ENCODE measurements around the gene PGLYRP3. TPM values are rescaled to one million over a fixed set of nuclear protein-coding genes. Genes with fewer than 3 reads are reported as not detected.

The PGLYRP3 gene
- polyA plus RNA-seq, 3 donors, result not detected

DNA sequence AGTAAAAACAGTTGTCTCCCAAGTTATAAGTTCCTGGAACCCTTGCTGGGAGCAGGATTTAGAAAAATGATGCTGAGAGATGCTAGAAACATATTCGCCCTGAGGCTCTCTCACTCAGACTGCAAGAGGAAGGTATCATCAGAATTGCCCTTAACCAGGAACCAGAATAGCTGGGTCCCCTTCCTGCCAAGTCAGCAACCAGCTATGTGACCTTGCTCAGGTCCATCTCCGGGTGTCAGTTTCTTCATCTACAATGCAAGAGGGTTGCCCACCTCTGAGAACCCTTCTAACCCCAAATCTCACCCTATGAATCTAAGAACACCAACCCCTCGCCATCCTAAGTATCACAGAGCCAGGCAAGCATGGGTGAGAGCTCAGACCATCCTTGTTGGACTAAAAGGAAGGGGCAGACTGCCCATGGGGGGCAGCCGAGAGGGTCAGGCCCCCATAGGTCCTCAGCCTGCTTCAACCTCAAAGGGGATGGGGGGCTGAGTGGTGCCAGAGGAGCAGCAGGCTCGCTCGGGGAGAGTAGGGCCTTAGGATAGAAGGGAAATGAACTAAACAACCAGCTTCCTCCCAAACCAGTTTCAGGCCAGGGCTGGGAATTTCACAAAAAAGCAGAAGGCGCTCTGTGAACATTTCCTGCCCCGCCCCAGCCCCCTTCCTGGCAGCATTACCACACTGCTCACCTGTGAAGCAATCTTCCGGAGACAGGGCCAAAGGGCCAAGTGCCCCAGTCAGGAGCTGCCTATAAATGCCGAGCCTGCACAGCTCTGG, 44.5 kb upstream of the PGLYRP3 start:
- H3K4me1 ChIP-seq (ENCODE audit: control insufficient read depth in 1 of 2, insufficient read depth in 2 of 2, low read length in 2 of 2), result peaks cover 50 to 70% of the 10 kb centered on the region in 2 donors
- TF ChIP-seq, protein P1, sequence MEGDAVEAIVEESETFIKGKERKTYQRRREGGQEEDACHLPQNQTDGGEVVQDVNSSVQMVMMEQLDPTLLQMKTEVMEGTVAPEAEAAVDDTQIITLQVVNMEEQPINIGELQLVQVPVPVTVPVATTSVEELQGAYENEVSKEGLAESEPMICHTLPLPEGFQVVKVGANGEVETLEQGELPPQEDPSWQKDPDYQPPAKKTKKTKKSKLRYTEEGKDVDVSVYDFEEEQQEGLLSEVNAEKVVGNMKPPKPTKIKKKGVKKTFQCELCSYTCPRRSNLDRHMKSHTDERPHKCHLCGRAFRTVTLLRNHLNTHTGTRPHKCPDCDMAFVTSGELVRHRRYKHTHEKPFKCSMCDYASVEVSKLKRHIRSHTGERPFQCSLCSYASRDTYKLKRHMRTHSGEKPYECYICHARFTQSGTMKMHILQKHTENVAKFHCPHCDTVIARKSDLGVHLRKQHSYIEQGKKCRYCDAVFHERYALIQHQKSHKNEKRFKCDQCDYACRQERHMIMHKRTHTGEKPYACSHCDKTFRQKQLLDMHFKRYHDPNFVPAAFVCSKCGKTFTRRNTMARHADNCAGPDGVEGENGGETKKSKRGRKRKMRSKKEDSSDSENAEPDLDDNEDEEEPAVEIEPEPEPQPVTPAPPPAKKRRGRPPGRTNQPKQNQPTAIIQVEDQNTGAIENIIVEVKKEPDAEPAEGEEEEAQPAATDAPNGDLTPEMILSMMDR (IDR thresholded peaks at IDR 0.05), result peak; percentile 8
- intact Hi-C loops (cut with micrococcal nuclease), result loop anchor here in 1 of 2 donors (1.0 kb wide), 1 partner anchor 47 kb away; no protein-coding TSS in a partner anchor
- peak overlapping the region; percentile 82 to 85 for H3K27ac ChIP-seq (ENCODE audit: low read depth in 1 of 2, low read length in 2 of 2)
- peaks cover 67% of the 10 kb centered on the region for H3K4me1 Mint-ChIP-seq
- WGBS (ENCODE audit: insufficient coverage), result 2% methylated on average over 6 of the region's 10 CpGs
- peaks cover 26 to 35% of the 10 kb centered on the region in 2 donors for H3K36me3 Mint-ChIP-seq
- H3K27ac Mint-ChIP-seq, result peak overlapping the region; percentile 96 to 99 (median 97)
- H3K27me3 Mint-ChIP-seq (ENCODE audit: low read depth in 3 of 3), result peaks cover 0 to 5% (median 3%) of the 10 kb centered on the region in 3 donors
- peaks cover 0 to 6% (median 2%) of the 10 kb centered on the region in 7 donors for H3K9me3 Mint-ChIP-seq
- peak overlapping the region; percentile 97 to 100 for H3K4me3 Mint-ChIP-seq
- H3K9me3 ChIP-seq (replicated peaks in 1 of 2; ENCODE audit: control insufficient read depth in 1 of 2, insufficient read depth in 1 of 2, low read length in 2 of 2), result no peaks in the 10 kb centered on the region
- peak overlapping the region; percentile 66 to 97 (median 92) for H3K4me3 ChIP-seq (replicated peaks in 1 of 3; ENCODE audit: low read depth in 2 of 3, low read length in 3 of 3)
- H4K20me1 ChIP-seq (ENCODE audit: insufficient read depth, low read length), result peaks cover 43% of the 10 kb centered on the region
- DNase-seq, result peak; percentile 76 to 93 (median 89)
- no peak overlapping the region for H2AFZ ChIP-seq (ENCODE audit: insufficient read depth, low read depth, low read length, poor library complexity, severe bottlenecking)
- peak overlapping the region; percentile 69 for H3K9ac ChIP-seq (ENCODE audit: insufficient read depth, low read length, poor library complexity, severe bottlenecking)
- no peaks in the 10 kb centered on the region for H3K27me3 ChIP-seq (ENCODE audit: control insufficient read depth in 2 of 2, insufficient read depth in 2 of 2, low read length in 2 of 2)
- H3K4me2 ChIP-seq (replicated peaks; ENCODE audit: extremely low read depth, low read length, poor library complexity, severe bottlenecking), result peak overlapping the region; percentile 96
- H3K79me2 ChIP-seq (ENCODE audit: insufficient read depth, low read length), result peaks cover 51% of the 10 kb centered on the region
- peaks cover 22 to 32% of the 10 kb centered on the region in 2 donors for H3K36me3 ChIP-seq (replicated peaks in 1 of 2; ENCODE audit: control insufficient read depth in 1 of 2, insufficient read depth in 2 of 2, low read length in 2 of 2)

DNA sequence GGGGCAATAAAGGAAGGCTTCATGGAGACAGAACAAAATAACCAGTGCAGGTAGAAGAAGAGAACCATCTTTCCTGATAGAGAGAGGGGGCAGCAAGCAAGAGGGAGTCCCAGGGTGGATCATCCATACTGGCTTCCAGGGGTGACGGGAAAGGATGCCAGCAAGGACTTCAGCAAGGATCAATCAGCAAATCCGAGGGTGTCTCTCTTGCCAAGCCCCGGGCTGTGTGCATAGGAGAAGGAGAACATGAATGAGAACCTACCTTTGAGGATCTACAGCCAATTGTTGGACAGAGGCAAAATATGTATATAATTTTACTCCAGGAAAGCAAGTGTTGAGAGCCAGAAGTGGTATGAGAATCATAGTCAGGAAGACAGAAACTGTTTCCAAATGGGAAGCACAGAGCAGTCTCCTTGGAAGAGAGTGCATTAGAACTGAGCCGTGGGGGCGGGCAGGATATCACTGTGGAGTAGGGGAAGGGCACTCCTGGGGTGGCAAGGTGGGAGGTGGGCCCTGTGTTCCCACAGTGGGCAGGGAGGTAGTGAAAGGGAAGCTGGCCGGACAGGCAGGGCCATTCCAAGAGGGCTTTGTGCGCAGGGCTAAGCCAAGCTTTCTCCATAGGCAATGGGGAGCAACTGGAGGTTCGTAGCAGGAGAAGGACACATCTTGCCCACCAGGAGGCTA, 43.8 kb upstream of the PGLYRP3 start:
- Histone ChIP-seq H3K27me3 (ENCODE audit: control insufficient read depth in 2 of 2, insufficient read depth in 2 of 2, low read length in 2 of 2) (no peaks in the 10 kb centered on the region), H3K4me2 (replicated peaks; ENCODE audit: extremely low read depth, low read length, poor library complexity, severe bottlenecking) (peak overlapping the region; percentile 96), H3K4me3 (replicated peaks in 1 of 3; ENCODE audit: low read depth in 2 of 3, low read length in 3 of 3) (peak overlapping the region in 1 of 3 experiments; percentile 97), H3K9me3 (replicated peaks in 1 of 2; ENCODE audit: control insufficient read depth in 1 of 2, insufficient read depth in 1 of 2, low read length in 2 of 2) (no peaks in the 10 kb centered on the region), H3K79me2 (ENCODE audit: insufficient read depth, low read length) (peaks cover 51% of the 10 kb centered on the region), H3K27ac (ENCODE audit: low read depth in 1 of 2, low read length in 2 of 2) (peak overlapping the region; percentile 82 to 85), H3K36me3 (replicated peaks in 1 of 2; ENCODE audit: control insufficient read depth in 1 of 2, insufficient read depth in 2 of 2, low read length in 2 of 2) (peaks cover 22 to 32% of the 10 kb centered on the region in 2 donors), H3K4me1 (ENCODE audit: control insufficient read depth in 1 of 2, insufficient read depth in 2 of 2, low read length in 2 of 2) (peaks cover 45 to 63% of the 10 kb centered on the region in 2 donors), H4K20me1 (ENCODE audit: insufficient read depth, low read length) (peaks cover 41% of the 10 kb centered on the region), H2AFZ (ENCODE audit: insufficient read depth, low read depth, low read length, poor library complexity, severe bottlenecking) (no peak overlapping the region), H3K9ac (ENCODE audit: insufficient read depth, low read length, poor library complexity, severe bottlenecking) (peak overlapping the region; percentile 33)
- DNase-seq, result no peak
- Mint-ChIP-seq H3K9me3 (peaks cover 0 to 6% (median 2%) of the 10 kb centered on the region in 7 donors), H3K4me3 (peak overlapping the region; percentile 97 to 100), H3K27me3 (ENCODE audit: low read depth in 3 of 3) (peaks cover 0 to 5% (median 3%) of the 10 kb centered on the region in 3 donors), H3K36me3 (peaks cover 26 to 35% of the 10 kb centered on the region in 2 donors), H3K4me1 (peaks cover 60% of the 10 kb centered on the region), H3K27ac (peak overlapping the region; percentile 96 to 99 (median 97))
- 86% methylated on average over 8 of the region's 8 CpGs for WGBS (ENCODE audit: insufficient coverage)
- intact Hi-C loops (cut with micrococcal nuclease), result loop anchor here in 1 of 2 donors (1.0 kb wide), 1 partner anchor 48 kb away; no protein-coding TSS in a partner anchor
- TF ChIP-seq, protein P1 (IDR thresholded peaks at IDR 0.05), result no peak

All from CD14-positive monocyte (primary cell).